IMR-90 (cell line): ENCODE data around the gene TRDMT1. TPM values are rescaled to one million over a fixed set of nuclear protein-coding genes. Genes with fewer than 3 reads are reported as not detected.
A peak's percentile ranks its signal among the peaks of the same experiment; 100 is the strongest.

Source experiments
- ATAC-seq: fragments of 200-7000 bp; cut with Tn5 transposase; 2 replicates; pipeline ENCODE4 v1.9.1; 2020; ENCODE audit warnings: low read depth, mild to moderate bottlenecking, moderate library complexity
- BruUV-seq: library from RNA; stranded (reverse); fragments of 400-500 nt; replicated peaks from 2 replicates; lab custom pipeline; 2021; lab: Mats Ljungman, UMichigan
- CTCF ChIA-PET: fragments of 300-600 bp; formaldehyde crosslinking; extraction: SDS; loops from one replicate; lab custom pipeline; 2021; ENCODE audit warnings: antibody characterized with exemption; lab: Yijun Ruan, JAX
- POLR2A ChIA-PET: fragments of 300-600 bp; sonication (Branson Sonifier 250); formaldehyde crosslinking; loops from one replicate; lab custom pipeline; 2022; ENCODE audit warnings: antibody characterized with exemption; ENCODE audit not compliant: unreplicated experiment; lab: Charles Lee
- DNase-seq: peaks from one replicate; pipeline ENCODE4 v3.0.0; 2013
- H2AFZ ChIP-seq: replicated peaks from 2 replicates; pipeline ENCODE3; 2013; ENCODE audit warnings: low read length, mild to moderate bottlenecking; ENCODE audit not compliant: poor library complexity
- H2AK5ac ChIP-seq: 2 replicates; pipeline ENCODE4 v1.6.1; 2013; ENCODE audit warnings: low read depth, low read length, inconsistent platforms
- H2AK9ac ChIP-seq: replicated peaks from 2 replicates; pipeline ENCODE3; 2013; ENCODE audit warnings: mild to moderate bottlenecking, low read depth, low read length, moderate library complexity; ENCODE audit not compliant: poor library complexity
- H2BK120ac ChIP-seq: 2 replicates; pipeline ENCODE4 v1.6.1; 2013; ENCODE audit warnings: low read depth, low read length, inconsistent platforms
- H2BK15ac ChIP-seq: 3 replicates; pipeline ENCODE4 v1.6.1; 2013; ENCODE audit warnings: low read depth, low read length, inconsistent platforms
- H2BK20ac ChIP-seq: 2 replicates; pipeline ENCODE4 v1.6.1; 2013; ENCODE audit warnings: low read depth, mild to moderate bottlenecking, inconsistent platforms, low read length, moderate library complexity
- H2BK5ac ChIP-seq: 2 replicates; pipeline ENCODE4 v1.6.1; 2013; ENCODE audit warnings: mild to moderate bottlenecking, low read depth, low read length, inconsistent platforms; ENCODE audit not compliant: poor library complexity, severe bottlenecking
- H3K14ac ChIP-seq: replicated peaks from 2 replicates; pipeline ENCODE4 v1.6.1; 2013; ENCODE audit warnings: low read depth, low read length, inconsistent platforms
- H3K18ac ChIP-seq: 2 replicates; pipeline ENCODE4 v1.6.1; 2013; ENCODE audit warnings: low read depth, low read length, control low read depth
- H3K23ac ChIP-seq: 2 replicates; pipeline ENCODE4 v1.6.1; 2013; ENCODE audit warnings: low read depth, low read length, inconsistent platforms
- H3K27ac ChIP-seq: 2 replicates; pipeline ENCODE4 v1.5.1; 2013; ENCODE audit warnings: mild to moderate bottlenecking, control low read depth, low read length; ENCODE audit not compliant: insufficient read depth
- H3K27me3 ChIP-seq: 2 replicates; pipeline ENCODE4 v1.6.1; 2013; ENCODE audit warnings: low read length; ENCODE audit not compliant: control insufficient read depth, insufficient read depth
- H3K36me3 ChIP-seq: 2 replicates; pipeline ENCODE4 v1.6.1; 2013; ENCODE audit warnings: low read length, mixed read lengths; ENCODE audit not compliant: control insufficient read depth, insufficient read depth
- H3K4ac ChIP-seq: 2 replicates; pipeline ENCODE4 v1.6.1; 2013; ENCODE audit warnings: low read depth, low read length, inconsistent platforms
- H3K4me1 ChIP-seq: 2 replicates; pipeline ENCODE4 v1.6.1; 2013; ENCODE audit warnings: low read length, mixed read lengths; ENCODE audit not compliant: control insufficient read depth, insufficient read depth
- H3K4me2 ChIP-seq: 2 replicates; pipeline ENCODE4 v1.6.1; 2013; ENCODE audit warnings: low read depth, mild to moderate bottlenecking, control low read depth, low read length, moderate library complexity
- H3K4me3 ChIP-seq: 2 replicates; pipeline ENCODE4 v1.5.1; 2013; ENCODE audit warnings: low read depth, mild to moderate bottlenecking, control low read depth, low read length, moderate library complexity; ENCODE audit not compliant: insufficient read depth
- H3K56ac ChIP-seq: 2 replicates; pipeline ENCODE4 v1.6.1; 2013; ENCODE audit warnings: low read length, inconsistent platforms; ENCODE audit not compliant: insufficient read depth; ENCODE audit errors: extremely low read depth
- H3K79me1 ChIP-seq, 2 experiments: 2 replicates each; pipeline ENCODE4 v1.6.1; 2013; ENCODE audit warnings: low read length in 2 of 2, inconsistent platforms in 1 of 2, low read depth in 1 of 2
- H3K9ac ChIP-seq: 2 replicates; pipeline ENCODE4 v1.6.1; 2013; ENCODE audit warnings: low read depth, low read length, control low read depth
- H3K9me1 ChIP-seq: 2 replicates; pipeline ENCODE4 v1.6.1; 2013; ENCODE audit warnings: low read length, inconsistent platforms; ENCODE audit not compliant: insufficient read depth
- H3K9me3 ChIP-seq: 2 replicates; pipeline ENCODE4 v1.6.1; 2013; ENCODE audit warnings: low read length; ENCODE audit not compliant: control insufficient read depth, insufficient read depth
- H4K20me1 ChIP-seq: 2 replicates; pipeline ENCODE4 v1.6.1; 2013; ENCODE audit warnings: low read length, inconsistent platforms; ENCODE audit not compliant: insufficient read depth
- H4K5ac ChIP-seq: 2 replicates; pipeline ENCODE4 v1.6.1; 2013; ENCODE audit warnings: mild to moderate bottlenecking, low read depth, low read length, control low read depth
- H4K8ac ChIP-seq, 2 experiments: 2 replicates each; pipeline ENCODE4 v1.6.1; 2013; ENCODE audit warnings: low read depth in 2 of 2, low read length in 2 of 2, control low read depth in 1 of 2, inconsistent platforms in 1 of 2
- H4K91ac ChIP-seq: 2 replicates; pipeline ENCODE4 v1.6.1; 2013; ENCODE audit warnings: low read depth, low read length, inconsistent platforms; ENCODE audit not compliant: insufficient read depth
- CEBPB ChIP-seq: IDR thresholded peaks from 2 replicates; pipeline ENCODE4 v1.6.1; 2012; ENCODE audit warnings: low read depth, low read length, improper control_type of control experiment
- ELK1 ChIP-seq: fragments of 150-350 bp; IDR thresholded peaks from 2 replicates; pipeline ENCODE4 v1.6.1; 2016; ENCODE audit warnings: low read depth, mild to moderate bottlenecking, low read length, moderate library complexity, borderline replicate concordance
- FOS ChIP-seq: fragments of 150-350 bp; IDR thresholded peaks from 2 replicates; pipeline ENCODE4 v1.6.1; 2016; ENCODE audit warnings: low read depth, low read length
- MAZ ChIP-seq: IDR thresholded peaks from 2 replicates; pipeline ENCODE4 v1.6.1; 2012; ENCODE audit warnings: low read depth, mild to moderate bottlenecking, low read length, improper control_type of control experiment, moderate library complexity, borderline replicate concordance
- POLR2A ChIP-seq: IDR thresholded peaks from 2 replicates; pipeline ENCODE4 v1.6.1; 2012; ENCODE audit warnings: mild to moderate bottlenecking, low read depth, low read length
- RFX5 ChIP-seq: IDR thresholded peaks from 2 replicates; pipeline ENCODE4 v1.8.0; 2012; ENCODE audit warnings: low read depth, mild to moderate bottlenecking, low read length, moderate library complexity
- SMC3 ChIP-seq: fragments of 150-350 bp; IDR thresholded peaks from 2 replicates; pipeline ENCODE4 v1.6.1; 2016; ENCODE audit warnings: low read depth, mild to moderate bottlenecking, antibody characterized with exemption, low read length, moderate library complexity
- WGBS, 2 experiments: methylation state at CpG; one replicate each; pipeline versions ENCODE4 v1.1.5 to v1.1.7; 2013; ENCODE audit warnings: missing lambda C conversion rate in 2 of 2; ENCODE audit not compliant: insufficient read length in 1 of 2; ENCODE audit errors: extremely low coverage in 2 of 2; 5-methylcytosine and 5-hydroxymethylcytosine counted together
- dilution Hi-C: fragments of 300-500 bp; cut with HindIII; formaldehyde crosslinking; loops from one replicate; pipeline ENCODE4 v1.14.3; 2018; ENCODE audit warnings: low sequenced_read_pairs; ENCODE audit not compliant: unreplicated experiment
- in situ Hi-C: fragments of 300-500 bp; cut with MboI; formaldehyde crosslinking; loops from 3 replicates; pipeline ENCODE4 v1.14.3; 2019; ENCODE audit warnings: low sequenced_read_pairs, inconsistent platforms, mixed read lengths
- intact Hi-C: fragments of 100-400 bp; cut with micrococcal nuclease; formaldehyde crosslinking; loops from 2 replicates; pipeline ENCODE4 v1.10.0; 2022
- polyA plus RNA-seq, 3 experiments: library from polyadenylated mRNA; depleted of rRNA; stranded (reverse); fragments of >200 nt; gene quantifications; 2 replicates each; pipeline ENCODE4 v1.2.3, GENCODE V29; 2012; ENCODE audit warnings: low replicate concordance in 1 of 3
- total RNA-seq: library from RNA; depleted of rRNA; stranded (reverse); fragments of >200 nt; gene quantifications from 2 replicates; pipeline ENCODE4 v1.2.3, GENCODE V29; 2012

The TRDMT1 gene
- total and polyA plus RNA-seq, 2 of the 4 experiments (the other 2 are of a cell fraction): 2.1 to 4.7 TPM

DNA sequence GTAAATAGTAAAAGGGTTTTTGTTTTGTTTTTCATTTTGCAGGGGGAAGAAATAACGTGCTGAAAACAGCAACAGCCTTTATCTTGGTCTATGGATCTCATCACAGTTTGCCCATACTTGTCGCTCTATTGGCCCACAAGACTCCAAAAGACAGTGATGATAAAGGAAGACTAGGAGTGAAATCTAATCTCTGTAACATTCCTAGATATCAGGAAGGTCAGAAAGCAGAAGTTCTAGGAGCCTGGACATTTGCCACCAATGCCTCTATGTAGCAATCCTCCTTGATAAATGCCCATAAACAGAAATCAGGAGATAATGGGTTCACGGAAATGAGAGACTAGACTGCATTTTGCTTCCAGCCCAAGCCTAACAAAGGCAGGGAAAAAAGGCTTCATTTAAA is 80.8 kb downstream of the TRDMT1 start:
- ATAC-seq (no peak), DNase-seq (no peak)
- Histone ChIP-seq H4K5ac (no peak overlapping the region), H3K79me1 (0 out of 4 replicates have a peak, but pooled peaks cover 0 to 2% of the 10 kb centered on the region in 2 experiments), H3K27me3 (no peaks in the 10 kb centered on the region), H4K8ac (no peak overlapping the region), H3K4ac (no peak overlapping the region), H2BK120ac (no peak overlapping the region), H4K91ac (no peak overlapping the region), H2AK5ac (no peak overlapping the region), H2BK5ac (no peak overlapping the region), H2BK15ac (no peak overlapping the region), H2BK20ac (no peak overlapping the region), H2AFZ (no peak overlapping the region), H3K14ac (peak overlapping the region; percentile 50; the same call in 1 of the 2 replicates), H3K4me3 (no peak overlapping the region), H2AK9ac (no peak overlapping the region), H4K20me1 (no peaks in the 10 kb centered on the region; the same call in 1 of the 2 replicates), H3K9ac (no peak overlapping the region), H3K56ac (no peak overlapping the region), H3K27ac (no peak overlapping the region), H3K23ac (no peak overlapping the region), H3K18ac (no peak overlapping the region), H3K9me1 (peaks cover 8% of the 10 kb centered on the region; the same call in 1 of the 2 replicates), H3K36me3 (no peaks in the 10 kb centered on the region), H3K4me2 (no peak overlapping the region), H3K9me3 (no peaks in the 10 kb centered on the region), H3K4me1 (peaks cover 8% of the 10 kb centered on the region)
- ChIA-PET CTCF (interaction anchor here (0.7 kb wide), 1 partner anchor 107 kb away, joined by 3 read pairs; no protein-coding TSS in a partner anchor), POLR2A (no interaction called here)
- in situ Hi-C loops: no loop called here
- intact Hi-C loops: loop anchor here (5.0 kb wide), 1 partner anchor 263 kb away; no protein-coding TSS in a partner anchor
- TF ChIP-seq RFX5 (no peak), POLR2A (no peak), SMC3 (no peak), FOS (no peak), ELK1 (no peak), MAZ (no peak), CEBPB (no peak)
- BruUV-seq: no TSS peak
- WGBS, 2 experiments: no CpG with 5 or more reads among the region's 3 CpGs
- dilution Hi-C loops: no loop called here
